MV-4-11 (cell line): ENCODE results near the gene SMAGP.
A peak's percentile ranks its signal among the peaks of the same experiment; 100 is the strongest.
"Not testable (repeated sequence)": the region's sequence is repeated elsewhere in the genome, so short reads cannot be mapped to it uniquely, and the experiment has no call there.

Experiments
- DNase-seq: peaks from one replicate; lab custom pipeline; 2025; lab: John Stamatoyannopoulos, UW

Gene SMAGP

GRCh38 chr12:51264297-51264696, 5.9 kb downstream of the SMAGP start:
- no peak for DNase-seq

GRCh38 chr12:51263341-51263740, 6.9 kb downstream of the SMAGP start:
- no peak for DNase-seq

GRCh38 chr12:51262758-51263177, 7.4 kb downstream of the SMAGP start:
- peak; percentile 65 for DNase-seq

DNA sequence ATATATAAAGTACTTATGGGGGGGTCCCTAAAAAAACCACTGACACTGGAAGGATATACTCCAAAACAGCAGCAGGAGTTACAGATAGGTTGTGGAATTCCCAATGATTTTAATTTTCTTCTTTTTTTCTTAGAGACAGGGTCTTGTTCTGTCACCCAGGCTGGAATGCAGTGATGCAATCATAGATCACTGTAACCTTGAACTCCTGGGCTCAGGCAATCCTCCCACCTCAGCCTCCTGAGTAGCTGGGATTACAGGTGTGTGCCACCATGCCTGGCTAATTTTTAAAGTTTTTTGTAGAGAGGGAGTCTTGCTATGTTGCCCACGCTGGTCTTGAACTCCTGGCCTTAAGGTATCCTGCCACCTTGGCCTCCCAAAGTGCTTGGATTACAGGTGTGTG, 10.6 kb downstream of the SMAGP start:
- DNase-seq, result not testable (repeated sequence)

DNA sequence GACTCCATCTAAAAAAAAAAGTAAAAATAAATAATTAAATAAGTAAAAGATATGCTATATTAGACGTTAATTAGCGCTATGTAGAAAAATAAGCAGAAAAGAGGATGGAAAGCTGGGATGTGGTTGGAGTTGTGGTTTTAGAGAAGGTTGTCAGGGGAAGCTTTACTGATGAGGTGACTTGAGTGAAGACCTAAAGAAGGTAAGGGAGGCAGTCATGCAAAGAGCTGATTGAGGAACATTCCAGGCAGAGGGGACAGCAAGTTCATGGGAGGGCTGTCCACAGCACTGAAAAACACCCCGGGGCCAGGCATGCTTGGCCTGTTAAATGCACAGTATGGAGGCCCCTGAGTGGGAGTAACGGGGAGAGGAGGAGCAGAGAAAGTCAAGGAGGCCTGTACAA, 15.7 kb downstream of the SMAGP start:
- DNase-seq, result no peak

- DNase-seq, result no peak
Measured at GRCh38 chr12:51253276-51253675, 16.9 kb downstream of the SMAGP start.

DNA sequence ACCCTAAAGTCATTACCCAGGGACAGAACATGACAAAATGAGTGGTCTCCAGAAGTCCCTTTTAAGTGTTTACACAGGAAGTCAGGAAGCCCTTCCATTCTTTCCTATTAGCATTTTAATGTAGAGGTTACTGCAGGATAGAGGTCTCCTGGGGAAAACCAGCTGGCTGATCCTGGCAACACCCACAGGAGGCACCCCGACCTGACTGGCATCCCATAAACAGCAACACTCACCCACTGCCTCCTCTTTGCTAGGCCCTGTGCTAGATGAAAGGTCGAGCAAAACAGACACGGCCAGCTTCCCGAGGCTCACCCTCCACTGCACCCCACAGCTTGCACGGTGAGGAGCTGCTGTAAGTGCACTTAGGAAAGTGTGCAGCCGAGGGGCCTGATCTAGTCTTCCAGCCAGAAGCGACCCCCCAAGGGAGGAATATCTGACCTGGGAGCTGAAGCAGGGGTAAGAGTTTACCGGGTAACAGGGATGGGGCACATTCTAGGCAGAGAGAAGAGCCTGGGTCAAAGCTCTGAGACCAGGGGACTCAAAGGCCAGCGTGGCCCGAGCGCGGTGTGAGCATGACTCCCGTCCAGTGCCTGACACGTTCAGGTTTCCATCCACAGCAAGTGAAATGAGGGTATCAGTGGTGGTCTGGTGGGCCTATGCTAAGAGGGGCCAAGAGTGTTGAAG, 22.6 kb downstream of the SMAGP start:
- no peak for DNase-seq

- peak; percentile 99 for DNase-seq
Measured at GRCh38 chr12:51246254-51246853, 23.9 kb downstream of the SMAGP start.

GRCh38 chr12:51245476-51246253, 24.6 kb downstream of the SMAGP start:
- no peak for DNase-seq

DNA sequence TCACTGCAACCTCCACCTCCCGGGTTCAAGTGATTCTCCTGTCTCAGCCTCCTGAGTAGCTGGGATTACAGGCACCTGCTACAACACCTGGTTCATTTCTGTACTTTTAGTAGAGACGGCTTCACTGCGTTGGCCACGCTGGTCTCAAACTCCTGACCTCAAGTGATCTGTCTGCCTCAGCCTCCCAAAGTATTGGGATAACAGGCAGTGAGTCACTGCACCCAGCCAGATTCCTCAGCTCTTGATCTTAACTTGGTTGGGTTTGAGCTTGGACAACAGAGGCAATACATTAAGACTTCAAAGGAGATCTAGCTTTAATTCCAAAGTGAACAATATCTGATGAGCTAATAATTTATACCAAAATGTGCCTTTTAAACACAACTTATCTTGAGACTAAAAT, 25.9 kb downstream of the SMAGP start:
- no peak for DNase-seq

DNA sequence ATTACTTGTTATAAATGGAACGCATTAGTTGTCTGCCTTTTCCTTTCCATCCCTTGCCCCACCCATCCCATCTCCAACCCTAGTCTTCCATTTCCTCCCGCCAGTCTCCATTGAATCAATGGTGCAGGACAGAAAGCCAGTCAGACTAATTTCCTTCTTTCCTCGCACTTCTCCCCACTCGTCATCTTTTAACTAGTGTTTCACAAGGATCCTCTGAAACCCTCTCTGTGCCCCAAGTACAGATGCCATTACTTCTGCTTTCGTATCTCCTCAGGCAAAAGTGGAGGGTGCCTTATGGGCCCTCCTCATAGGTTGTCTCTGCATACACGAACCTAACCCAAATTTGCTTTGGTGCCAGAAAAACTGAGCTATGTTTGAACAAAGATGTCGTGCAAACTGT, 27.3 kb downstream of the SMAGP start:
- peak; percentile 95 for DNase-seq

GRCh38 chr12:51242120-51242519, 28.1 kb downstream of the SMAGP start:
- peak; percentile 95 for DNase-seq

DNA sequence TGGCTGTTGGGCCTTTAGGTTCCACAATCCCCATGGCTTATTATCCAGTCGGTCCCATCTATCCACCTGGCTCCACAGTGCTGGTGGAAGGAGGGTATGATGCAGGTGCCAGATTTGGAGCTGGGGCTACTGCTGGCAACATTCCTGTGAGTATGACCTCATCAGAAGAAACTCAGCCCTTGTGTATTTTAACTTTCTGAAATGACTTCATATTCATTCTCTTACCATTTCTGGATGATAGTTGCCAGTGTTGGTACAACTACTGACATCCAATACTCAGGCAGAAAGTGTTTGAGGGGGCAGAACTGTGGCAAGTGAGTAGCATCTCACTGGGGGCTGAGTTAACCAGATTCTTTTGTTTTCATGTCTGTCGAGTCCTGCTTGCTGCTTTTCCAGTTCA, 29.2 kb downstream of the SMAGP start:
- no peak for DNase-seq

DNA sequence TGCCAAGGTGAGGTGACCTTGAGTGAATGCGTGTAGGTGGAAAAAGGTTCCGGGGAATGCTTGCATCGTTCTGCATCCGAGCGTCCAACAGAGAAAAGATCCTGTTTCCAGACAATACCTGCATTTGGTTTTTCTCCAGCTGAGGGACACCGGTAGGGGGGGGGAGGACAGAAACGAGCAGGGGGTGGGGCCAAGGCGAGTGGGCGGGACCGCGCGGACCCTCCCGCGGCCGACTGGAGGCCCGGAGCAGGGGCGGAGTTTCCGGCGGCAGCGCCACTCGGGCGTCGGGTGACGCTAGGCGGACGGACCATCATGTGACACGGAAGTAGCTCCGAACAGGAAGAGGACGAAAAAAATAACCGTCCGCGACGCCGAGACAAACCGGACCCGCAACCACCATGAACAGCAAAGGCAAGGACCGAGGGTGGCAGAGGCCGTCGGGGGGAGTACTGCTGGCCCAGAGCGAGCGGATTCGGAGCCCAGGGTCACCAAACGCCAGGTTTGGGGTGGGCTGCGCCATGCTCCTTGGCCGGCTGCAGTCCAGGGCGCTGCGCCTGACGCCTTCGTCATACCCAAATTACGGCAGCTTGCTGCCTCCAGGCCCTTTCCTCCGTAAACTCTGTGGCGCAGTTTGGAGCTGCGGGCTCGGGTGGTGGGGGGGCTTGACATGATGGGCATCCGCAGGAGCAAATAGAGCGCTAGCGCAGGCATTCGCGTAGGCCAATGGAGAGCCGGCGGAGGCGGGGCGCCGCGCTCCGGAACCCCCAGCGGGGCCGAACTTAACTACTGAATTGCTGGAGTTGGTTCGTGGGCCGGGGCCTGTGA, 31.5 kb downstream of the SMAGP start, which contains the start of gene DAZAP2:
Gene DAZAP2, plus strand, starts transcription at position 317 of the 825 bp plus-strand sequence. Its CDS starts 82 bp downstream, at position 399.
- DNase-seq, result peak; percentile 93

DNA sequence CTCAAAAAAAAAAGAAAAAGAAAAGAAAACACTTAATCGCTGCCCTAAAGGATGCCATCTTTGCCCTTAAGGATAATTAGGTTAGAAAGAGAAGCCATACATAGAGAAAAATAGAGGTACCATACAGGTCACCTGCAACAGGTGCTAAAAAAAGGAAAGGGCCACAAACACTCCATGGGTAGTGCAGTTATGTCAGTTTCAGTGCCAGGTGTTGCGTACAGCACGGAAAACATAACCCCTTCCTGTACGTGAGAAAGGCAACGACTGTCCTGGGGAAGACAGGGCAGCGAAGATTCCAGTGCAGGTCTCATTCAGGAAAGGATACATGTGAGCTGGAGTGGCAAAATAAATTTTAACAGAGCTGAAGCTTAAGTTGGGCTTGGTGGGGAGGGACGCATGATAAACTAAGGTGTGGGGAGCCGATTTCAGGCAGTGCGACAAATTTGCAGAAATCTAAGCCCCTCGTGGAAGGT, 32.1 kb downstream of the SMAGP start:
- no peak for DNase-seq

GRCh38 chr12:51234530-51234929, 35.7 kb downstream of the SMAGP start:
- DNase-seq, result no peak

DNA sequence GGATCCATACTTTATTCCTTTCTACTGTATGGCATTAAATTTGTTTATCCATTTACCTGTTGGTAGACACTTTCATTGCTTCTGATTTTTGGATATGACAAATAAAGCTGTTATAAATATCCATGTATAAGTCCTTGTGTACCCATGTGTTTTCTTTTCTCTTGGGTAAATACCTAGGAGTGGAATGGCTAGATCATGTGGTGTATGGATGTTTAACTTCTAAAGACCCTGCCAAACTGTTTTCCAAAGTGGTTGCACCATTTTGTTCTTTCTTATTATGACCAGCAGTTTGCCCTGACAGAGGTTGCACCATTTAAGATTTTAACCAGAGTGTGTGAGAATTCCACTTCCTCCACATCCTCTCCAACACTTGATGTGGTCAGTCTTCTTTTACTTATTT, 37.6 kb downstream of the SMAGP start:
- DNase-seq, result peak; percentile 19

GRCh38 chr12:51229116-51229809, 41.0 kb downstream of the SMAGP start:
- DNase-seq, result no peak

DNA sequence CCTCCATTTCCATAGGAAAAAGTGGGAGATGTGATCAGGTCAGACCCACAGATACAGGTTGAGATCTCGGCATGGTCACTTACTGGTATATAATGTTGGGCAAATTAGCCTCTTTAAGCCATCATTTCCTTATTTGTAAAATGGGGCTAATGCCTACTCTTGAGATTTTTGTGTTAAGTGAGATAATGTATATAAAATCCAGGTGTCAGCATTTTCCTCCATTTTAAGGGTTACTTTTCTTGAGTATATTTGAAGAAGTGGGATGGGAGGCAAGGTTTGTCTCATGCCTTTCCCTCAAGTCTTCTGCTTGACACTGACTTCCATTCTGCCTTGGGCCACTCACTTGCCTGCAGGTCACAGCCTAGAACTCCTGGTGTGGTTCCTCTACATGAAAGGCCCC, 42.3 kb downstream of the SMAGP start:
- no peak for DNase-seq

DNA sequence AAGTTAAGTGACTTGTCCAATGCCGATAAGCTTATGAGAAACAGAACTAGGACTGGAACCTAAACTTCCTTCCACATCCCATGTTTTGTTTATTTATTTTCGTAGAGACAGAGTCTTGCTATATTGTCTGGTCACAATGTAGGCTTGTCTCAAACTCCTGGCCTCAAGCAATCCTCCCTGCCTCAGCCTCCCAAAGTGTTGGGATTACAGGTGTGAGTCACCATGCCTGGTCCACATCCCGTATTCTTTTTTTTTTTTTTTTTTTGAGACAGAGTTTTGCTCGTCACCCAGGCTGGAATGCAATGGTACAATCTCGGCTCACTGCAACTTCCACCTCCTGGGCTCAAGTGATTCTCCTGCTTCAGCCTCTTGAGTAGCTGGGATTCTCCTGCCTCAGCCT, 43.1 kb downstream of the SMAGP start:
- not testable (repeated sequence) for DNase-seq

- DNase-seq, result no peak
Measured at GRCh38 chr12:51225771-51226170, 44.4 kb downstream of the SMAGP start.
